ENCODE data around the gene TENM3.

GRCh38 chr4:182640491-182640890 is 397.3 kb downstream of the TENM3 start:
- TF ChIP-seq CTCF (conservative IDR thresholded peaks at IDR 0.05; ENCODE audit: low read length) (no peak), EZH2phosphoT487 (IDR thresholded peaks at IDR 0.05; ENCODE audit: borderline replicate concordance, low read depth, low read length) (no peak)

Measured in OCI-LY7 (cell line).